GM18508 (cell line): ENCODE data around the gene EPHB6.

Experiments
- ATAC-seq: cut with Tn5 transposase; IDR thresholded peaks from one replicate; pipeline ENCODE4 v1.9.1; 2021; ENCODE audit warnings: moderate number of reproducible peaks; ENCODE audit not compliant: insufficient read depth, unreplicated experiment

Gene EPHB6

GRCh38 chr7:142863891-142864685 lies 9.2 kb downstream of the EPHB6 start:
- ATAC-seq: no peak

- ATAC-seq: no peak
These were observed 10.3 kb downstream of the EPHB6 start for GRCh38 chr7:142864980-142865747.

- no peak for ATAC-seq
These were observed 10.9 kb downstream of the EPHB6 start for GRCh38 chr7:142865766-142866165.

GRCh38 chr7:142866361-142867096 lies 11.7 kb downstream of the EPHB6 start:
- no peak for ATAC-seq

GRCh38 chr7:142867097-142867378 lies 12.2 kb downstream of the EPHB6 start:
- no peak for ATAC-seq

- ATAC-seq: no peak
These were observed 12.7 kb downstream of the EPHB6 start for GRCh38 chr7:142867398-142868187.

- ATAC-seq: no peak
These were observed 13.5 kb downstream of the EPHB6 start for GRCh38 chr7:142868188-142868985.

GRCh38 chr7:142868986-142869415 lies 14.1 kb downstream of the EPHB6 start:
- ATAC-seq: no peak

- ATAC-seq: no peak
These were observed 14.6 kb downstream of the EPHB6 start for GRCh38 chr7:142869434-142869833.

GRCh38 chr7:142870147-142870559 lies 15.3 kb downstream of the EPHB6 start:
- no peak for ATAC-seq

- ATAC-seq: no peak
These were observed 15.8 kb downstream of the EPHB6 start for GRCh38 chr7:142870566-142871259.

- ATAC-seq: no peak
These were observed 16.6 kb downstream of the EPHB6 start for GRCh38 chr7:142871260-142872105.

- no peak for ATAC-seq
These were observed 17.3 kb downstream of the EPHB6 start for GRCh38 chr7:142872106-142872675.

GRCh38 chr7:142873281-142873784 lies 18.5 kb downstream of the EPHB6 start:
- ATAC-seq: no peak

- ATAC-seq: no peak
These were observed 19.0 kb downstream of the EPHB6 start for GRCh38 chr7:142873871-142874270.

GRCh38 chr7:142874409-142874808 lies 19.5 kb downstream of the EPHB6 start:
- ATAC-seq: no peak

GRCh38 chr7:142874837-142875236 lies 20.0 kb downstream of the EPHB6 start:
- ATAC-seq: no peak

- ATAC-seq: no peak
These were observed 20.6 kb downstream of the EPHB6 start for GRCh38 chr7:142875456-142875855.
